Kidney (tissue), 14 donors: ENCODE data around the gene HAUS8. TPM values are rescaled to one million over a fixed set of nuclear protein-coding genes. Genes with fewer than 3 reads are reported as not detected.

Experiments
- DNase-seq, 5 donors: peaks; one replicate each; pipeline ENCODE4 v3.0.0-alpha.2; 2013 to 2020
- FAIRE-seq: peaks from 2 replicates; lab custom pipeline; 2012; peaks lifted over from hg19 to GRCh38; lab: Jason Lieb, UNC
- H3K27ac ChIP-seq, 2 donors: one replicate each; pipeline ENCODE4 v1.7.0; 2013; ENCODE audit warnings: low read depth in 2 of 2, low read length in 2 of 2, inconsistent platforms in 1 of 2
- H3K27me3 ChIP-seq: one replicate; pipeline ENCODE4 v1.7.1; 2013; ENCODE audit warnings: low read length, inconsistent platforms; ENCODE audit not compliant: control insufficient read depth, insufficient read depth
- H3K36me3 ChIP-seq, 3 donors: one replicate each; pipeline versions ENCODE4 v1.7.0 to v1.7.1; 2013; ENCODE audit warnings: low read length in 3 of 3, control low read depth in 1 of 3, inconsistent platforms in 1 of 3; ENCODE audit not compliant: insufficient read depth in 3 of 3, control insufficient read depth in 2 of 3
- H3K4me1 ChIP-seq, 3 donors: one replicate each; pipeline versions ENCODE4 v1.7.0 to v1.7.1; 2013; ENCODE audit warnings: low read length in 3 of 3, inconsistent platforms in 1 of 3, low read depth in 1 of 3; ENCODE audit not compliant: control insufficient read depth in 2 of 3, insufficient read depth in 2 of 3
- H3K4me3 ChIP-seq, 3 donors: one replicate each; pipeline versions ENCODE4 v1.7.0 to v1.8.1; 2013; ENCODE audit warnings: low read length in 3 of 3, control low read depth in 1 of 3, inconsistent platforms in 1 of 3
- H3K9ac ChIP-seq, 3 donors: one replicate each; pipeline versions ENCODE4 v1.7.0 to v1.7.1; 2013; ENCODE audit warnings: low read length in 3 of 3, control low read depth in 1 of 3, inconsistent platforms in 1 of 3
- H3K9me3 ChIP-seq, 3 donors: one replicate each; pipeline versions ENCODE4 v1.7.0 to v1.7.1; 2013; ENCODE audit warnings: low read length in 3 of 3, control low read depth in 1 of 3, inconsistent platforms in 1 of 3; ENCODE audit not compliant: control insufficient read depth in 2 of 3, insufficient read depth in 1 of 3
- CTCF ChIP-seq: IDR thresholded peaks from 3 replicates; pipeline ENCODE4 v1.5.1; 2012; ENCODE audit warnings: mild to moderate bottlenecking, moderate library complexity, borderline replicate concordance; ENCODE audit not compliant: insufficient read depth; ENCODE audit errors: extremely low read depth
- intact Hi-C: fragments of 100-400 bp; cut with DNase I; formaldehyde crosslinking; loops from one replicate; pipeline ENCODE4 v1.11.1; 2022
- polyA plus RNA-seq: library from polyadenylated mRNA; stranded (reverse); fragments of 350-450 nt; fragmentation: Illumina TruSeq; extraction: RNeasy Lipid Tissue Mini Kit (QIAGEN cat#74804); gene quantifications from one replicate; pipeline ENCODE4 v1.2.3, GENCODE V29; 2014; ENCODE audit warnings: low read depth, low replicate concordance; ENCODE audit not compliant: insufficient read depth
- total RNA-seq: library from RNA; stranded (reverse); fragmentation: NEBNext Ultra II Directional; extraction: Animal tissue kit (Norgen Biotek cat#: 25700); gene quantifications from one replicate; pipeline ENCODE4 v1.2.1, GENCODE V29; 2021
- donor health status: control.
- donor health status: control.
- donor health status: control.
- donor health status: control.
- donor health status: control.
- donor health status: DM: yes; HTN: yes; CAD: no.
- donor health status: Normal renal cell carcinoma (clear cell type).

Gene HAUS8
- total and polyA plus RNA-seq, 2 donors from 2014 or later, result 5.2 to 6.9 TPM

- Histone ChIP-seq H3K27me3 (no peaks in the 10 kb centered on the region), H3K9ac (no peak overlapping the region), H3K4me1 (no peaks in the 10 kb centered on the region), H3K4me3 (no peak overlapping the region), H3K27ac (no peak overlapping the region), H3K9me3 (peaks cover 2 to 14% (median 9%) of the 10 kb centered on the region in 3 donors), H3K36me3 (no peaks in the 10 kb centered on the region)
- DNase-seq, result no peak
- FAIRE-seq, result no peak
- no peak for TF ChIP-seq CTCF
- intact Hi-C loops, result no loop called here
Measured at GRCh38 chr19:17023805-17024204, 51.4 kb downstream of the HAUS8 start.

- no peak overlapping the region for H3K9ac ChIP-seq
- no peaks in the 10 kb centered on the region for H3K36me3 ChIP-seq
- no peak for DNase-seq
- H3K4me3 ChIP-seq, result no peak overlapping the region
- no peaks in the 10 kb centered on the region for H3K27me3 ChIP-seq
- peaks cover 2 to 14% (median 9%) of the 10 kb centered on the region in 3 donors for H3K9me3 ChIP-seq
- intact Hi-C loops, result no loop called here
- TF ChIP-seq CTCF, result no peak
- H3K27ac ChIP-seq, result no peak overlapping the region
- no peak for FAIRE-seq
- H3K4me1 ChIP-seq, result no peaks in the 10 kb centered on the region
Measured at GRCh38 chr19:17022738-17023137, 52.5 kb downstream of the HAUS8 start.

GRCh38 chr19:17021793-17022590 is 53.3 kb downstream of the HAUS8 start:
- intact Hi-C loops, result no loop called here
- no peak for TF ChIP-seq CTCF
- H3K36me3 ChIP-seq, result no peaks in the 10 kb centered on the region
- H3K27ac ChIP-seq, result no peak overlapping the region
- H3K9me3 ChIP-seq, result peaks cover 2 to 14% (median 9%) of the 10 kb centered on the region in 3 donors
- DNase-seq (no peak), FAIRE-seq (no peak)
- H3K4me3 ChIP-seq, result no peak overlapping the region
- H3K4me1 ChIP-seq, result no peaks in the 10 kb centered on the region
- H3K9ac ChIP-seq, result no peak overlapping the region
- H3K27me3 ChIP-seq, result no peaks in the 10 kb centered on the region
